NCI-H1048 (cell line): Measurements from ENCODE around the gene RNU1-3.
"Not testable (repeated sequence)": the region's sequence is repeated elsewhere in the genome, so short reads cannot be mapped to it uniquely, and the experiment has no call there.

Source experiments
- DNase-seq: peaks from one replicate; lab custom pipeline; 2025; lab: John Stamatoyannopoulos, UW

RNU1-3 gene

GRCh38 chr1:16666502-16667413, at the start of gene RNU1-3:
RNU1-3 (minus strand) TSS chr1:16666948.
- not testable (repeated sequence) for DNase-seq

DNA sequence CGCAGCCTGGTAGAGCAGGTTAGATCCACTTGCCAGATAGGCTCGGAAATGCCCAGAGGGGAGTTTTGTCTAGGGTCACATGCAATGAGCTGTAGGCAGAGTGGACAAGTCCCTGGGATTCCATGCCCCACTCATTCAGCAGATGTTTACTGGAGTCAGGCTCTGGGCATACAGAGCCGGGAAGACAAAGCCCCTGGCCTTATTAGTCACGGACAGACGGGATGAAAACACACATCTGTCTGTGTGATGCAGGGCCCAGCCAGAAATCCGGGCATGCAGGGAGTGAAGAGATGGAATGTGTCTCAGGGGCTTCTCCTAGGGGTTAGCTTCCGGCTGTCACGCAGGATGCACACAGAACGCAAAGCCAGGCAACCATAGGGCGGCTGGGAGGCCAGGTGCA, 46.7 kb upstream of the RNU1-3 start:
- DNase-seq, result not testable (repeated sequence)

DNA sequence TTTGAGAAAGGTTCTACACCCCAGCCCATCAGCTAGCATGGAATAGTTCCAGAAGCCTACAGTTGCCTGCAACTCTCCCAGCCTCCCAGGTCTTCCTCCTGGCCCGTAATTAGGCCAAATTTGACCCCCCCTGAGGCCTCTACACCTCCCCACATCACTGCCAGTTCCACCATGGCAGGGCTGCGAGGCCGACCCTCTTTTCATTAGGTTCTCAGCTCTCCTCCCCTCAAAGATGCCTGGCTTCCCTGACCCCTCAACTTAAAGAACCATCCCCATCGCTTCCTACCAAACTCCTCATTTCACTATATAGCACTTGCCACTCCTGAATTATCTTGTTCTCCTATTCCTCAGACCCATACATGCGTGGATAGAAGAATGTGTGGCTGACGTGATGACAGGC, 46.2 kb upstream of the RNU1-3 start:
- not testable (repeated sequence) for DNase-seq

- not testable (repeated sequence) for DNase-seq
Measured at GRCh38 chr1:16712582-16712981, 45.8 kb upstream of the RNU1-3 start.

GRCh38 chr1:16712131-16712530, 45.4 kb upstream of the RNU1-3 start:
- not testable (repeated sequence) for DNase-seq

GRCh38 chr1:16710618-16711017, 43.9 kb upstream of the RNU1-3 start:
- not testable (repeated sequence) for DNase-seq

DNA sequence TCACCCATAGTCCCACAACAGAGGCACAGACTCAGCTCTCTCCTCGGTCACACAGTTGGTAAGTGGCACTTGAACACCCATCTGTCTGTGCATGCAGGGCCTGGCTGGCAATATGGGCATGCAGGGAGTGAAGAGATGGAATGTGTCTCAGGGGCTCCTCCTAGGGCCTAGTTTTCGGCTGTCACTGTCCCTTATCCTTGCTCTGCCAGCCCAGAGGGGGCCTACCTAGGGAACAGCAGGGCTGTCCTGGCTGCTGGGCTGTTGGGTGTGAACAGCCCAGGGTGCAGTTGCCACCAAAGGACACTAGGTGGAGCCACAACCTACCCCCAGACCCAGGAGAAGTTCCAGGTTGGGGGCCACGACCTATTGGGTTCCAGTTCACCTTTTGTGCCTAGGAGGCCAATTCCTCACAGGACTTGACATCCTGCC, 42.9 kb upstream of the RNU1-3 start:
- not testable (repeated sequence) for DNase-seq

GRCh38 chr1:16708704-16709103, 42.0 kb upstream of the RNU1-3 start:
- not testable (repeated sequence) for DNase-seq

DNA sequence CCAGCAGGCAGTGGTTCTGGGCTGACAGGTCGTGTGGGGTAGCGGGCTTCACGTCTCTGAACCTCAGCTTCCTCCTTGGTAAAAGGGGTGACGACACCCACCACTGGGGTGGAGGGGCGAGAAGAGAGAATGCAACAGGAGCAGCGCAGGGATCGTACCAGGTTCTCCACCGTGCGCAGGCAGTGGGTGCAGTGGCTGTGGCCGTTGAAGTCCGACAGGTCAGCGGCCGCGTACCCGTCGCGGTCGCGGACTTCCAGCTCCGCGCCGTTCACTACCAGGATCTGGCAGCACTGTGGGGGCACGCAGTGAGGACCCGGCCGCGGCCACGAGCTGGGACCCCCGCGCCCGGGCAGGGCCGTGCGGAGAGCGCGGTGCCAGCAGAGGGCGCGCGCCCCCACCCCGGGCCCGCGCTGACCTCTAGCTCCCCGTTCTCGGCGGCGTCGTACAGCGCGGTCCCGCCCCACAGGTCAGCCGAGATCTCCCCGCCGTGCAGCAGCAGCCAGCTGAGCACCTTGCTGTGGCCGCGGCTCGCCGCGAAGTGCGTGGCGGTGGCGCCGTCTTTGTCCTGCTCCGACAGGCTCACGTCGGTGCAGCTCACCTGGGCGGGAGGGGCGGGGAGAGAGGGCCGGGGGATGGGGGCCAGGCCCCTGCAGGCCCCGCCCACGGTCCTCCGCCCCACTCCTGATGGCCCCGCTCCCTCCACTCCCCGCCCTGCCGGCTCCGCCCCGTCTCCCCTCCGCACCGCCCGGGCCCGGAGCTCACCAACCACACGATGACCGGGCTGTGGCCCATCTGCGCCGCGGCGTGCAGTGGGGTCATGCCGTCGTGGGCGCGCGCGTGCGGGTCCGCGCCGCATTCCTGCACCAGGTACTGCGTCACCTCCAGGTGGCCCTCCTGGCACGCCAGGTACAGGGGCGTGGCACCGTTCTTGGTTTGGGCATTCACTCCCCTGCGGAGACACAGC, 40.7 kb upstream of the RNU1-3 start:
- DNase-seq, result not testable (repeated sequence)

DNA sequence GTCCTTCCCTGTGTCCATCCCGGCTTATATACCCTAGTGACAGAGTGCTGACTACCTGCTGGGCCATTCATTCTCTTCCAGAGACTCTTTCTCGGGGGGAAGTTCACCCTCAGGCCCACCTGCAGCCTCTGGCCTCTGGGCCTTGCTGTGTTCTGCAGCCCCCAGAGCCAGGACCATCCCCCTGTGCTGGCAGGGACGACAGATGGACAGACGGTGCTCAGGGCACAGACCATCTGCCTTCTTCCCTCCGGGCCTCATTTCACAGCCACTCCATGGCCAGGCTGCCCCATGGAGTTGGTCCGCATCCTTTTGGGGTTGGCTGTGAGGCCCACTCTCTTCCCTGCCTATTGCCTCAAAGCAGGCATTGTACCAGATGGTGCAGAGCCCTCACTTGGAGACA, 39.6 kb upstream of the RNU1-3 start:
- not testable (repeated sequence) for DNase-seq

- DNase-seq, result not testable (repeated sequence)
Measured at GRCh38 chr1:16704502-16705100, 37.9 kb upstream of the RNU1-3 start.

DNA sequence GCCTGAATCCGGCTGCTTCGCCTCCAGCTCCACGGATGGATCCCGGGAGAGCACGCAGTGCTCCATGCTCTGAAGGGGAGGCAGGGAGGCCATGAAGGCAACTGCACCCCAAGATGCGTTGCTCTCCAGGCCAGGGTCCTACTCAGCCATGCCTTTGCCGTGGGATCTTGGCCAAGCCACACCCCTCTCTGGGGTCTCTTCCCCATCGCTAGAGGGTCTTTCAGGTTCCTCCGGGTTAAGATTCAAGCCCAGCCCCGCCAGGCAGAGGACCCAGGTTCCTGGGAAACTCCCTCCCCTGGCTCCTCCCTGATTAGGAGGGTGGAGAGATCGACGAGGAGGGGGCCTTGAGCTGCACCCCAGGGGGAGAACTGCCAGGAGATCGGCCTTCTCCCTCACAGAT, 37.3 kb upstream of the RNU1-3 start:
- DNase-seq, result not testable (repeated sequence)

- not testable (repeated sequence) for DNase-seq
Measured at GRCh38 chr1:16703602-16704001, 36.9 kb upstream of the RNU1-3 start.

GRCh38 chr1:16703141-16703540, 36.4 kb upstream of the RNU1-3 start:
- not testable (repeated sequence) for DNase-seq

DNA sequence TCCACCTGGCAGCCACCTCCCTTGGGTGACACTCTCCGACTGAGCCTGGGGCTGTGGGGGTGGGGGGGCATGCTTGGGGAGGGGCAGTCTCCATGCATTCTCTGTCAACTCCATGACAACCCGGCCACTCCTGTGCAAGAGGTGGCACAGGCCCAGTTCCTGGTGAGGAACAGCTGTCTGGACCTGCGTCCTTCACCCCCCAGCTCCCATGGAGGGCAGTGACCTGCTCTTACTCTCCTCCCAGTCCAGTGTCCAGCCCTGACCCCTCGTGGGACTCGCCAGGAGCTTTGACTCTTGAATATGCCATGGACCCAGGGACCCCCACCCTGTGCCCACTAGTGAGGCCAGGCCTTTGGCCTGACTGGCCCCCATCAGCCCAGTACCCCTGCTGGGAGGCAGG, 35.5 kb upstream of the RNU1-3 start:
- not testable (repeated sequence) for DNase-seq

DNA sequence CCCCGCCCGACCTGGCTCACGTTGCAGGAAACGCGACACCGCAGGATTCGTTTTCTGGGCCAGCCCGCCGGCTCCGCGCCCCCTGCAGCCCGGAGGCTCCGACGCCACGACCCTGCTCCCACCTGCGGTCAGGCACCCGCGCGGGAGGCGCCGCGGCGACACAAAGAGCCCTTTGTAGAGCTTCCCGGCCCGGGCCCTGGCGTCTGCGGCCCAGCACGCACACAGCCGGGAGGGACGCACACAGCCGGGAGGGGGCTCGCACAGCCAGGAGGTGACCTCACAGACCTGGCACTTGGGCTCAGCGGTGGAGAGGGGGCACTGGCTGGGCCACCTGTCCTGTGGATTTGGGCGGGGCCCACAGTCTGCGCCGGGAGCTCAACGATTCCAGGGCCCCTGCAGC, 34.4 kb upstream of the RNU1-3 start:
- not testable (repeated sequence) for DNase-seq

GRCh38 chr1:16700138-16700895, 33.6 kb upstream of the RNU1-3 start:
- not testable (repeated sequence) for DNase-seq

GRCh38 chr1:16699440-16699839, 32.7 kb upstream of the RNU1-3 start:
- not testable (repeated sequence) for DNase-seq

GRCh38 chr1:16697152-16697551, 30.4 kb upstream of the RNU1-3 start:
- DNase-seq, result not testable (repeated sequence)

GRCh38 chr1:16696507-16697150, 29.9 kb upstream of the RNU1-3 start:
- DNase-seq, result not testable (repeated sequence)

DNA sequence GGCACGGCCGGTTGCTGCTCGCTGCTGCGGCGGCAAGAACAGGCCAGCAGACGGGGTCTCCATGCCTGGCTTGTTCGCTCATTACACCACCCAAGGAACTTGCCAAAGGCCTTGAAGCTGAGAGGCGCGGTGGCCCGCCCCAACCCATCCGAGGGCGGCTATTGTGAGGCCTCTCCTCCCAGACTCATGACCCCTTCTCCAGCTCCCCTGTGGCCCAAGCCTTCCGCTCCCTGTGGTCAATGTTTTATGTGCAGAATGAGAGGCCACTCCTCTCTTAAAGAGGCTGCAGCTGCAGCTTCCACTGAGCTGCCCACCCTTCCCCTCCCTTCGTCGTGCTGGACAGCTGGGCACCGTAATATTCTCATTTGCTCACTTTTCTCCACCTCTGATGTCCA, 27.6 kb upstream of the RNU1-3 start:
- not testable (repeated sequence) for DNase-seq
